ENCODE measurements around the gene HTT. TPM values are rescaled to one million over a fixed set of nuclear protein-coding genes. Genes with fewer than 3 reads are reported as not detected.

HTT gene
- 18.4 and 36.3 TPM in 2 replicates for total RNA-seq (2014; rRNA removed)
- percentile 68 among the genes with signal in this experiment for Bru-seq, nascent RNA
- percentile 71 among the genes with signal in this experiment for BruChase-seq, experiment 1, labeled RNA remaining after a 6-hour chase
- percentile 68 among the genes with signal in this experiment for BruChase-seq, experiment 2, labeled RNA remaining after a 2-hour chase
- long read RNA-seq, partial matches to known transcripts = 24 of 43 reads
- long read RNA-seq, other reads (novel, unspliced or antisense) = 19 of 43 reads

- H3K4me1 ChIP-seq (ENCODE audit: insufficient read depth, low read length) = peaks cover 5% of the 10 kb centered on the region; the same call in 1 of the 2 replicates
- POLR2A ChIA-PET (ENCODE audit: unreplicated experiment) = no interaction called here
- peaks cover 42% of the 10 kb centered on the region for H3K79me2 ChIP-seq (ENCODE audit: low read length)
- H4K20me1 ChIP-seq (ENCODE audit: low read length) = peaks cover 17% of the 10 kb centered on the region
- TF ChIP-seq EZH2phosphoT487 (IDR thresholded peaks at IDR 0.05; ENCODE audit: borderline replicate concordance, low read length) = no peak
- no peak for TF ChIP-seq EZH2 (IDR thresholded peaks at IDR 0.05; ENCODE audit: low read length, unreplicated experiment)
- TF ChIP-seq CTCF (conservative IDR thresholded peaks at IDR 0.05; ENCODE audit: low read depth, low read length) = no peak
- no peak within 1 kb of the TSS; the same call in 1 of the 2 replicates for H3K27ac ChIP-seq (ENCODE audit: low read length)
- ATAC-seq (peak; percentile 92), DNase-seq (peak; percentile 92)
- peak within 1 kb of the TSS; percentile 88 for H2AFZ ChIP-seq (ENCODE audit: low read length)
- intact Hi-C loops (cut with micrococcal nuclease) = loop anchor here (2.0 kb wide), 1 partner anchor 31 kb away; no protein-coding TSS in a partner anchor
- peak within 1 kb of the TSS; percentile 83 for H3K4me2 ChIP-seq (ENCODE audit: low read length)
- peak within 1 kb of the TSS; percentile 98 for H3K4me3 ChIP-seq (ENCODE audit: low read length)
- no peaks in the 10 kb centered on the region for H3K9me2 ChIP-seq (replicated peaks; ENCODE audit: low read length)
- H3F3A ChIP-seq (ENCODE audit: low read length, unreplicated experiment) = no peaks in the 10 kb centered on the region
- no peaks in the 10 kb centered on the region for H3K9me3 ChIP-seq (ENCODE audit: low read length)
- H3K27me3 ChIP-seq (ENCODE audit: low read length) = no peaks in the 10 kb centered on the region
- CTCF ChIA-PET = no interaction called here
- H3K9ac ChIP-seq (ENCODE audit: low read length) = peak within 1 kb of the TSS; percentile 78
- H3K36me3 ChIP-seq (ENCODE audit: low read depth, low read length) = no peaks in the 10 kb centered on the region
- no TSS peak for BruUV-seq (replicated peaks)
Measured at GRCh38 chr4:3074078-3074845, at the start of gene HTT, which contains the start of gene HTT-AS. HTT (plus strand) TSS chr4:3074681; CDS start chr4:3074826, 145 bp downstream. HTT-AS (minus strand) TSS chr4:3074538.

- ChIA-PET CTCF (no interaction called here), POLR2A (ENCODE audit: unreplicated experiment) (no interaction called here)
- no peak overlapping the region for H3K27ac ChIP-seq (ENCODE audit: low read length)
- H3K27me3 ChIP-seq (ENCODE audit: low read length) = no peaks in the 10 kb centered on the region
- BruUV-seq (replicated peaks) = no TSS peak
- H3F3A ChIP-seq (ENCODE audit: low read length, unreplicated experiment) = no peaks in the 10 kb centered on the region
- DNase-seq (no peak), ATAC-seq (no peak)
- no peak overlapping the region for H3K4me3 ChIP-seq (ENCODE audit: low read length)
- H3K4me2 ChIP-seq (ENCODE audit: low read length) = no peak overlapping the region
- H3K9me3 ChIP-seq (ENCODE audit: low read length) = no peaks in the 10 kb centered on the region
- no peaks in the 10 kb centered on the region for H3K4me1 ChIP-seq (ENCODE audit: insufficient read depth, low read length)
- H3K9me2 ChIP-seq (replicated peaks; ENCODE audit: low read length) = no peaks in the 10 kb centered on the region
- intact Hi-C loops (cut with micrococcal nuclease) = no loop called here
- H4K20me1 ChIP-seq (ENCODE audit: low read length) = no peaks in the 10 kb centered on the region
- H3K9ac ChIP-seq (ENCODE audit: low read length) = no peak overlapping the region
- no peak overlapping the region for H2AFZ ChIP-seq (ENCODE audit: low read length)
- no peak for TF ChIP-seq EZH2phosphoT487 (IDR thresholded peaks at IDR 0.05; ENCODE audit: borderline replicate concordance, low read length)
- TF ChIP-seq CTCF (conservative IDR thresholded peaks at IDR 0.05; ENCODE audit: low read depth, low read length) = no peak
- no peak for TF ChIP-seq EZH2 (IDR thresholded peaks at IDR 0.05; ENCODE audit: low read length, unreplicated experiment)
- H3K36me3 ChIP-seq (ENCODE audit: low read depth, low read length) = no peaks in the 10 kb centered on the region
- H3K79me2 ChIP-seq (ENCODE audit: low read length) = no peaks in the 10 kb centered on the region
Measured at GRCh38 chr4:3025881-3026280, 48.6 kb upstream of the HTT start.
